Measurements from ENCODE around the gene CELSR1.

The CELSR1 gene

DNA sequence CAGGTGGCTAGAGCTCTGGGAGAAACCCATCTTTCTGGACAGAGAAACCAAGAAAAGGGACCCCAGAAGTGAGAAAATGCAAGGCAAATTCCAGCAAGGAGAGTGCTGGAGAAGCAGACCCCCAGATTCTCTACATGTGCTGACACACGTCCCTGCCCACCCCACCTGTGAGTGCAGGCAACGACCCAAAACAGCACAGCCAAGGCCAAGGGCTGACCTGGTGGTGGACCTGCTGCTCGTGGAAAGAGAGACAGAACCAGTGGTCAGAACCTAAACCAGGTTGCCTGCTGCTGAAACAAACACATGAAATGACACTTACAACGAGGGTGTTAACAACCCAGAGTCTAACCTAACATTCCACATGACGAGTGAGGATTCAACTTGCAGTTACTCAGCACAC lies 177.3 kb downstream of the CELSR1 start:
- no peak for FAIRE-seq

DNA sequence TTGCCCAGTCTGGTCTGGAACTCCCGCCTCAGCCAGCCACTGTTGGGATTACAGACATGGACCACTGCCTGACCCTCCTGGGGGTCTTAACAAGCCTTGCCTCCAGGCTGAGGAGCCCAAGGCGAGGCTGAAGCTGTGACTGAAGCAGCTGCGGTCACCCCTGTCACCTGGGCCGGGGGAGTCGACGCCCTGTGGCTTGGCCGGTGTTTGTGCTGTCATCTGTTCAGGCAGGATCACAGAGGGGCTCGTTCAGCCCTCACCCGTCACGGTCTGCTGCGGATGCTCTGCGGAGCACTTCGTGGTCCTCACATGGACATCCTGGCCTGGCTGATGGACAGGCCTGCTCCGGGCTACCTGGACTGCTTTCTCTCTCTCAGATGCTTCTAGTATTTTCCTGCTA lies 178.1 kb downstream of the CELSR1 start:
- no peak for FAIRE-seq

DNA sequence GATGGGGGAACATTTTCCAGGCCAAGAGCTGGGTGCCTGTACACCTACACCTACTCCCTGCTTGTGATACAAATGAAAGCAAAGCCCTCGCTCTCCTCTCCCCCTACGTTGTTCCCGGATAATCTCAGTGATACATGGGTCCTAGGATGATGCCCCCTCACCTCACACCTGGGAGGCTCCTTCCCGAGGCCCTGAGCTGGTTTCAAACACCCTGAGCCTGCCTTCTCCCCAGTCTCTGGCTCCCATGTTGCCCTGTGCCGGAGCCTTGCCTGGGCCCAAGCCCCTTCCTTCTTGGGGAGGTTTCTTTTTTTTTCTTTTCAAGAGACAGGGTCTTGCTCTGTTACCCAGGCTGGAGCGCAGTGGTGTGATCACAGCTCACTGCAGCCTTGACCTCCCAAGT lies 178.7 kb downstream of the CELSR1 start:
- no peak for FAIRE-seq

DNA sequence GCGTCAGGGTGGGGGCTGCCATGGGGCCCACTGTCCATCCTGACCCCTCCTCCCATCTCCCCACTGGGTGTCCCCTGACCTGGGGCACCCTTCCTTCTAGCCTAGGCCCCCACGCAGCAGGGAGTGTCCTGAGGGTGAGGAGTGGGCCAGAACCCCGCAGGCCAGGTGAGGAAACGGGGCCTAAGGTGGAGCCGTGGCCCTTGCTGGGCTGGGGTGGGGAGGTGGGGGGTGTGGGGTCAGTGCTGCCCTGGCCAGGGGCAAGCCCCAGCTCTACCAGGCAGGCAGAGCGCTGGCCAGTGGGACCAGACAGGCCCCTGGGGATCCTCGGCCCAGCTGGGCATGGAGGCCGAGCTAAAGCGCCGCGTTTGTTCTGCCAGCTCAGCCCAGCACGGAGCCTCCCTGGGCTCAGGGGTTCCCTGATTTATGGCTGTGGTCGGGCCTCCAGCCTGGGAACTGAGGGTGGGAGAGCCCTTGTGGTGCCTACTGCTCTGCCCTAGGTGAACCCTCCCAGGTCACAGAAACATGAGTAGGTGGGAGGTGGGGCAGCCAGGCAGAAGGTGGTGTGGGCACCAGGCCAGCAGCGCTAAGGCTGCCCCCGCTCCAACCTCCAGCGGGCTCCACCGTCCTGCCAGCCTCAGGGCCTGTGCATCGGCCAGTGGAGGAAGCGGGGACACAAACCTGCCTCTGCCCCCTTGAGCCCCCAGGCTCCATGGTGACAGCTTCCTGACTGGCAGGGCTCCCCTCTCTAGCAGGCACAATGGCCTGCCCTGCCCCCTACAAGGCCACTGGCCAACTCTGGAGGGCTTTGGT lies 179.5 kb downstream of the CELSR1 start:
- FAIRE-seq, result no peak

DNA sequence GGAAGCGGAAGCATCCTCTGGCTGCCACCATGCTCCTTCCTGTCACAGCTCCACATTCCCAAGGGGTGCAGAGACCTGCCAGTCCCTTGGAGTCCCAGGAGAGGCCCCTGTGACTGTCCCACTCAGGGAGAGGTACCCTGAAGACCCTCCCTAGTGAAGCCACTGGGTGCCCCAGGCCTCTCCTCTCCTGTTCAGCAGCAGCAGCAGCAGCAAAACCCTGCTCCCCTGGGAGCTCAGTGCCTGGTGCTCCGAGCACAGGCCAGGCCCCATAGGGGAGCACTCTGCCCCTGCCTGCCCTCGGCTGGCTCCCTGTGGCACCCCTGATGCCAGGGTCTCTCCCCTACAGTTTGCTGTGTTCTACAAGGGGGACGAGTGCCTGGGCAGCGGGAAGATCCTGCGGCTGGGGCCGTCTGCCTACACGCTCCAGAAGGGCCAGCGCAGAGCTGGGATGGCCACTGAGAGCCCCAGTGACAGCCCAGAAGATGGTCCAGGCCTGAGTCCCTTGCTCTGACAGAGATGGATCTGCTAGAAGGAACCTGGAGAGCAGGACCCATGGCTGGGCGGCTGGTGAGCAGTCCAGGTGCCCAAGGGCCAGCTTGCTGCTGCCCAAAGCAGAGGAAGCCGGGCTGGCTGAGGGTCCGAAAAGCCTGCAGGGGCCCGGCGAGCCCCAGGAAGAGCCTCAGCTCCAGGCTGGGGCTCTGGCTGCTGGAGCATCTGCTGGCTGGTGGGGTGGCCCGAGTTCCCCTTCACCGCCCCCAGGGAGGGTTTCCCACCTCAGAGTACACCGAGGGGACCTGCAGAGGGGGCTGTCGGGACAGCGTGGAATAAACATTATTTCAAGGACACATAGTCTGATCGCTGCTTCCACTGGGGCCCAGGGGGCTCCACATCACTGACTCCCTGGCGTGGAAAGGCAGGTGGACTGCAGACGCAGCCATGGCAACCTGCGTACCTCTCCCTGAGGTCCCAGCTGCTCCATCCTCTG lies 180.6 kb downstream of the CELSR1 start:
- FAIRE-seq, result no peak

DNA sequence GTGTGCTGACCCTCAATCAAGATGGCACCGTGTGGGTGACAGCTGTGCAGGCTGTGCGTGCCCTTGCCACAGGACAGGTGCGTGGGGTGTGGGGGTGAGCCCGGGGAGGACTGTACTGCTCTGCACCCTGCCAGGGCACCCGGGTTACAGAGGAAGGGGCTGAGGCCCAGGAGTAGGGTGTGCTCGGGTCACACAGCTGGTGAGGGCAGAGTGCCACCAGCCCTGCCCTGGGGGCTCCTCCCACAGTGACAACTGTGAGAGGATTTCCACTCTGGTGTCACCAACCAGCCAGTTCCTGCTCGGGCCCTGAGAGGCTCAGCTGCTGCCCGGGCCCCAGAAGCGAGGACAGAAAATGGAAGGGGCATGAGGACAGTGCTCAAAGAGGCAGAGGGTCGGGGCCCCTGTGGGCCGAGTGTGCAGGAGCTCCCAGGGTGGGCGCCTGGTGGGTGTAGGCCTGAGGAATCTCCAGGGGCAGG lies 181.4 kb downstream of the CELSR1 start:
- FAIRE-seq, result no peak

DNA sequence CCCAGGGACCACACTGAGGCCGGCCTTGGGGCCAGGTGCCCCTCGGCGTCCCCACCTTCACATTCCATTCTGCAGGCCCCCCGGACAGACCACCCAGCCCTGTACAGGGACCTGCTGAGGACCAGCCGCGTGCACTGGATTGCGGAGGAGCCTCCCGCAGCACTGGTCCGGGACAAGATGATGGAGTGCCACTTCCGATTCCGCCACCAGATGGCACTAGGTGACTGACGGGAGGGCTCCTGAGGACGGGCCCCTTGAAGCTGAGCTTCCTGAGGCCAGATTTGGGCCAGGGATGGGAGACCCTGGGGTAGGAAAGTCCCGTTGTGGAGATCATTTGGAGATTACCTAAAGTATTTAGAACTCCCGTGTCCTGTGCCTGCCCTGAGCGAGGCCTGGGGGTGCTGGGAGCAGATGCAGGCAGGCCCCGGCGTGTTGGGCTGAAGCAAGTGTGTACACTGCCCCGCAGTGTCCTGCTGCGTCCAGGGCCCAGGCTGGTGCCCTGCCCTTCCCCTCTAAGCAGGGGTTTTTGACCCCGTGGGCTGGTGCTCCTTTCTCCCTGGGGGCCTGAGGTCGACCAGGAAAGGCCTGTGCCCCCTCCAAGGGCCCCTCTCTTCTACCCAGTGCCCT lies 181.9 kb downstream of the CELSR1 start:
- no peak for FAIRE-seq

DNA sequence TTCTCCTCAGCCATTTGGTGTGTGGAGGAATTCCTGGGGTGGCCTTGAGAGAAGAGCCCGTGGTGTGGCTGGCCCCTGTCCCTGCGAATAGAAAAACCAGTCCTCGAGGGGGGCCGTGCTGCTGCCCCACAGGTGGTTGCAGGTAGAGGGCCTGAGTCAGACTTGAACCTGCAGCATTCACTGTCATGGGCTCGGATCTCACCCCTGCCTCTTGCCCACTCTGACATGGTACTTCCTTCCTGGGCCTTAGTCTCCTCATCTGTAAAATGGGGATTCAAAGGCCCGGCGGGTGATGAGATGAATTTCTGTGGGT lies 182.5 kb downstream of the CELSR1 start:
- no peak for FAIRE-seq

DNA sequence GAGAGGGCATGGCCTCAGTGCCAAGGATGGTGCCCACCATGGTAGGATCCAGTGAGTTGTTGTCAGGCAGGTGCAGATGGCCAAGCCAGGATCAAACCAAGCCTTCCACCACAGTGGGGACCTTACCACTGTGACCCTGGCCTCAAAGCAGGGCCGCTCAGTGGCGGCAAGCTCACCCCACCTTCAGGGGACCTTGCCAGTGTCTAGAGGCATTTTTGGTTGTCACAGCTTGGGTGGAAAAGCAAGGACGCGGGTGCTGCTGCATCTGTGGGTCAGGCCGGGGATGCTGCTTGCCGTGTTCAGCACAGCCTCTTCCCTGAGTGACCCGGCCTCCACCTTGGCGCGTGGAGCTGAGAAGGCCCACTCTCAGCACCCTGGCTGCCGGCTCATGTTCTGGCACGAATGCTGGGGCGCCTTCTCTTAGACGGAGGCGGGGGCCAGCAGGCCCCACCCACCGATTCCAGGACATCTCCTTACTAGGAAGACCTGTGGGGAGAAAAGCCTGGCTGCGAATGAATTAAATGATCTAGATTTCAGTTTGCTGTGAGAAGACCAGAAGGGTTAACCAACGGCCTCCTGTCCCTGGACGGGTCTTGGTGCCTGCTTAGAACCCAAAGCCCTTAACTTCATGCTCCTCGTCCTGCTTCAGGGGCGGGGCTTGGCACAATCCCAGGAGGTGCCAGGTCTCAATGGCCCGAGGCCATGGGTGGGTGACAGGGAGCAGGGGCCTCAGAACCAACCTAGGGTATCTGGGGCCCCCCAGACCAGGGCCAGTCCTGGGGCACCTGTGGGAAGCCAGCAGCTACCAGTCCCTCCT lies 183.0 kb downstream of the CELSR1 start:
- no peak for FAIRE-seq

DNA sequence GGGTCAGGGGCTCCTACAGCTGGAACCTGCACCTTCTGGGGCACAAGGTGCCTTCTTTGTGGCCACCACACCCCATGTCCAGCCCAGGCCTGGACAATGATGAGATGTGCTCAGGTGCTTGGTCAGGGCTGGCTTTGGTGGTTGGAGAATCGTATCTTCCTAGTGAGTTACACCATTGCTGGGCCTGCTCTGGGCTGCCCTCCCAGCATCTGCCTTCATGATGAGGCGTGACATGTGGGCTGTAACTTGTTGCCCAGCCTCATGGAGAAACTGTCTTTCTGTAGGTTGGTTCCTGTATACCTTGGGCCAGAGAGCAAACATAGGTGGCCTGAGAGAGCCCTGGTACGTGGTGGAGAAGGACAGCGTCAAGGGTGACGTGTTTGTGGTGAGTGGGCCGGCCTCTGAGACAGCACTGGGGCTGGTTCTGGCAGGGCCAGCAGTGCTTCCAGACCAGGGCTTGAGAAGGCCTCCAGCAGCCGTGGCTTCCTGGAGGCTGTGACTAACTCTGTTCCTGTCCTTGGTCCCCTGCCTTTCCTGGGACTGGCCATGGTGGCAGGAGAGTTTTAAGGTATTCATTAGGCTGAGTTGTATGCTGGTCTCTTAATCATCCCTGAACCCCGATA lies 183.8 kb downstream of the CELSR1 start:
- FAIRE-seq, result no peak

DNA sequence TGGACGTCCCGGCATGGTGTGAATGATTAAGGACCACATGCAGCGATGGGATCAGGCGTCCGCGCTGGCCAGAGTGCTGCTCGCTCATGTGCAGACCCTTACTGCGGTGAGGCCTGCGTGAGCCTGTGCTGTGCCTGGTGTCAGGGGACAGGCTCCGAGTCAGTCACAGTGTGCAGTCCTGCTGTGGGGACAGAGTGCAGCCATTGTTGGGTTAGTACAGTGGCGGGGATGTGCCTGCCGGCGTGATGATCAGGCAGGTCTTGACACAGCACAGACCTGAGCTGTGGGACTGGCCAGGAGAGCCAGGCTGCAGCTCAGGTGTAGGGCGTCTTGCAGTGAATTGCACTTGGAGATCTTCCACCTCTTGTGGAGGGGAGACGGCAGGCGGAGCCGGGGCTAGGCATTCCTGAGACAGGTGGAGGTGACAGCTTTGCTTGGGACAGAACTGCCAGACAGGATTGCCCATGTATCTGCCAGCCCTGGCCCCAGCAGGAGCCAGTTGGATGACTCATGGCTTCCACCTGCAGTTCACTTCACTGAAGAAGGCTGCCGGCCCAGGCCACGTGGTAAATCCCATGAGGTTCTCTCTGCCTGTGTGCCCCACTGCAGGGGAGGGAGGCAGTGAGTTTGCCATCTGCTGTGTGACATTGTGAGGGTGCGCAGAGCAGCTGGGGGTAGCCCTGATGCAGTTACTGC lies 184.6 kb downstream of the CELSR1 start:
- no peak for FAIRE-seq

DNA sequence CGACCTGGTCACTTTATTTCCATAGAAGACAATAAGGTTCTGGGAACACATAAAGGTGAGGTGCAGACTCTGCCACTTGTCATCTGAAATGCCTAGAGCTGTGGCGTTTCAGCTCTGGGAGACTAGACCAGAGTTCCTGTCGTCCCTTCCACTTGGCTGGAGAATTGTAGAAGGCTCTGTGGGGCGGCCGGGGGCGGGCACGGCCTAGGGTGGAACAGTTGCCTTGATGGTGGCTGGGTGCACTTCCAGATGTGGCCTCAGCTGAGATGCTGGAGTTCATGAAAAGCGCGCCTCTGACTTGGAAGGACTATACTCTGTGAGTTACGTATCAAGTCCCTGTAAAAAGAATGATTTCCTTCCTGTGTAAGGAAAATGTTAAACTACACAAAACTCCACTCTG lies 185.1 kb downstream of the CELSR1 start:
- no peak for FAIRE-seq

DNA sequence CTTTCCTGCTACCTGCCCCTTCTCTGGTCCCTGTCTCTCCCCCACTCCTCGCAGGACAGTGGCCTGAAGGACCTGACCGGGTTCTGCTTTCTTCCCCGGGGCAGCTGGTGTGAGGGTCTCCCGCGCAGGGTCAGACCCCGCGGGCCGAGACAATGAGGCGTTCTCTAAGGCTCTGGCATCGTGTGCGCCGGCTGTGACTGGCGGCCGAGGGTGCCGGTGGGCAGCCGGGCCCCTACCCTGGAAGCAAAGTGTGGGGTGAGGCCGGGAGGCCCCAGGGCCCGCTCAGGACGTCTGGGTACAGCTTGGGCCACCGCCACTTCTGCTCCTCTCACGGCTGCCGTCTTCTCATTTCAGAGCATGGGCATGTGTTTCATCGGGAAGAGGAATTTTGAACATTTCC lies 185.7 kb downstream of the CELSR1 start:
- FAIRE-seq, result no peak

DNA sequence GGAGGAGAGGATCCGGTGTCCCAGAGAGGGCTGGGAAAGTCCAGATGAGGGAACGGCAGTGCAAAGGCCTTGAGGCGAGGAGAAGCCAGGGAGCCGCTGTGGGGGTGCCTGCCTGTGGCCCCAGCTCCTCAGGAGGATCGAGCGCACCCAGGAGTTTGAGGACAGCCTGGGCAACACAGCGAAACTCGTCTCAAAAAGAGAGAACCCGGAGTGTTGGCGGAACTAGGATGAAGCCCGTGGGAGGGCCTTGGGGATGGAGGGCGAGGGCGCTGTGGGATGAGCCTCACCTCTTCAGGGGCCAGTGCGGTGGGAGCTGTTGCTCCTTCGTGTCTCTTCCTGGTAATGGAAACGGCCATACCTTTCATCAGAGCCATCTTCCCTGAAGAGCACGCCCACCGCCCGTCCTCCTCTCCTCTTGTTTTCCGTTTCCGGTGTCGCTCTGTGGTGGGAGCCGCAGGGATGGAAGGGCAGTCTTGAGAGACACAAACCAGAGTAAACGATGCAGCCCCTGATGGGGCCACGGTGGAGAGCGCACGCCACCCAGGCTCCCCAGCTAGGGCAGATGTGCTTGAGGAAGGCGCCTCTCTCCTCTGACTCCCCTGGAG lies 186.2 kb downstream of the CELSR1 start:
- FAIRE-seq, result no peak

DNA sequence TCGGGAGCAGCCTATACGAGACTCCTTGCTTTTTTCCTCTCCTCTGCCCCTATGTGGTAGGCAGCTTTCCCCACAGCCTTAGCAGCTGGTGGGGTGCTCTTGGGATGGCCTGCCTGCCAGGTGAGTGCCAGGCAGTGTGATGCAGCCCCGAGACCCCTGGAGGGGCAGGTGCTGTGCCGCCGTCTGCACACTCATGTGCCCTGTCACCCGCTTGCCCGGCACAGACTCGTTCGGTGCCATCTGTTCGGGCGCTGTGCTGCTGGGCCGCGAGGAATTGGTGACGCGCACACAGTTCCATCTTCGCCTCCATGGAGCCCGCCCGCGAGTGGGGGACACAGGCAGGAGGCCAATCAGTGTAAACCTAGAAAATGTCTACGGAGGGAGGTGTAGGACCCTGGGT lies 186.8 kb downstream of the CELSR1 start:
- FAIRE-seq, result no peak

DNA sequence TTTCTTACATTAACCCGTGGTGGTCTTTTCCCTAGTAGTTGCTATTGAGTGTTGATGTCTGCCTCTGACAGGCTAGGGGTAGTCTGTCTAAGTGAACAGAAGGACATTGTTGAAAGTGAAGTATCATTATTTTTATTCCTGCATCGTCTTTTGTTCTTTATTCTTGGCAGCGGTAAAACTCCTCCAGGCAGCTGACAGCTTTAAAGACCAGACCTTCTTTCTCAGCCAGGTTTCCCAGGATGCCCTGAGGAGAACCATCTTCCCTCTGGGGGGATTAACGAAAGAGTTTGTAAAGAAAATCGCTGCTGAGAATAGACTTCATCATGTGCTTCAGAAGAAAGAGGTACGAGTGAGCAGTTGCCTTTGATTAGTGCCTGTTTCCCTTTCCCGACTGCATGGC lies 187.3 kb downstream of the CELSR1 start:
- FAIRE-seq, result no peak

DNA sequence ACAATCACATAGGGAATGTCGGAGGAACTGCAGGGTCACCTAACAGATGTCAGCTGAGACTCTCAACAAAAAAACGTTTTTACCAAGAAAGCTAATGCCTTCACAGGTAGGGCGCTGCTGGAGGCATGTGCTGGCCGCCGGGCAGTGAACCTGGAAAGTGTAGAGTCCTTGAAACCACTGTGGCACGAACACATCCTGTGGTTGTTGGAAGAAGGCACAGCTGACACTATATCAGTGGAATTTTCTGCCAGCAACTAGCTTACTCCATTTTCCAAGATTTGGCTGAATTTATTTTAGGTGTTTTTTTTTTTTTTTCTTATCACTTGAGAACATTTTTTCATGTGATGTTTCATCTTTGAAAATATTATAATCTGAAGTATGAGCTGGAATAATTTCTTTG lies 187.7 kb downstream of the CELSR1 start:
- FAIRE-seq, result no peak

DNA sequence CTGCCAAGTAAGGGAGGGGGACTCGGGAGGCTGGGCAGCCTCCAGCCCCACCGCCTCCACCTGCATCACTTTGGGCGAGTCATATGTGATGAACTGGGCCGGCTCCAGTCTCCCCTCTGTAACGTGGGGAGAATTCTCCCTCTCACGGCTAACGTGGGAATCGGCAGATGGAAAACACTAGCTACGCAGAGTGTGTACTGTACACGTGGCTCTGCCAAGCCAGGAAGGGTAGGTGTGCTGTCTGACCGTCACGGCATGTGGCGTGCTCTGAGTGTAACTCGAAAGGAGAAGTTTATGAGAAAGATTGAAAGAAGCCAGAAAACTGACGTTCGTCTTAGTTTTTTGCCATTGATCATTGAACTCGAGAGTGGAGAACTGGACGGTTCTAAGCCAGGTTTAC lies 188.2 kb downstream of the CELSR1 start:
- no peak for FAIRE-seq

DNA sequence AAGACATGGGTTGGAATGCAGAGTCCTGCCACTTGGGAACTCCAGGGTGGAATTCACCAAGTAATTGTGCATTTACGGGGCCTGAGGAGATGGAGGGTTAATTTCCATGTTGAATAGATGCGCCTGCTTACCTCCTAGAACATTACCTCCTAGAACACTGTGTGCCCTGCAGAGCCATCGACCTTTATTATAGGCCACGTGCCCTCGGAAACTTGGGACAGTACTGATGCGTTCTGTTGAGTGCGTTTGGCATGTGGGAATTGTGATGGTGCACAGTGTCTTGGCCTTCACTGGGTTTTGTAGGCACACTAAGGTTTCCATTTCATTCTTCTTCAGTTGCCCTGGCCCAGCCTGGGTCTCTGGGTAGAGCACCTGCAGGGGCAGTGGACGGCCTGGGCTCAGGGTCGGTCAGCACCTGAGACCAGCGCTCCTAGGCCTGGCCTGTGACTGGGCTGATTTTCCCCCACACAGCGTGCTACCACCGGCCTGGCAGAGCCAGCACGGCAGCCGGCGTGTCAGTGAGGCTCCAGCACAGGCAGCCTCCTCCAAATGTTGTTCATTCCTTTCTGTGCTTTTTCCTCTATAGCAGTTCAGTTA lies 189.2 kb downstream of the CELSR1 start:
- no peak for FAIRE-seq

DNA sequence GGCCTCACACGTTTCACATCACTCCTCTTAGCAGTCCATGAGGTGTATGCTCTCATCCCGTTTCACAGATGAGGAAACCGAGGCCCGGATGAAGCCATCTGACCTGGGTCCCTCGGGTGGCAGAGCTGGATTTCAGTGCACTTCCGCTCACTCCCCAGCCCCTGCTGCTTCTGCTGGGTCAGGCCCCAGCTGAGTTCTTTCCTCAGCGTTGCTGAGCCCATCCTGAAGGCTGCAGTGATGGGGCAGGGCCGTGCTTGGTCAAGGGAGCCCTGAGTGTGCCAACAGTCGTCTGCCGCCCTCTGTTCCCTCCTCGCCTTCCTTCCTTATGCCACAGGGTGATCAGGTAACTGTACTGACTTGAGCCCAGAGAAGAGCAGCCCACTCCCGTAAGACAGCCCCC lies 189.8 kb downstream of the CELSR1 start:
- no peak for FAIRE-seq

Measured in colon (tissue), 2 donors.